Right atrium auricular region (tissue), 2 donors: ENCODE measurements around the gene PKP2. TPM values are rescaled to one million over a fixed set of nuclear protein-coding genes. Genes with fewer than 3 reads are reported as not detected.
A peak's percentile ranks its signal among the peaks of the same experiment; 100 is the strongest.

Source experiments
- DNase-seq: peaks from one replicate; pipeline ENCODE4 v3.0.0-alpha.2; 2019; ENCODE audit warnings: low spot score
- H3K27ac ChIP-seq, 2 donors: fragments of 200-600 bp; sonication (generic); 1 replicate in 1 of 2; 2 replicates in 1 of 2; pipeline ENCODE4 v1.5.1; 2016 to 2019
- H3K27me3 ChIP-seq, 2 donors: fragments of 200-600 bp; sonication (generic); one replicate each; pipeline versions ENCODE4 v1.5.1 to v1.6.0; 2017 to 2019
- H3K36me3 ChIP-seq: fragments of 200-600 bp; sonication (generic); one replicate; pipeline ENCODE4 v1.5.1; 2016
- H3K4me1 ChIP-seq, 2 donors: fragments of 200-600 bp; sonication (generic); one replicate each; pipeline versions ENCODE4 v1.5.1 to v1.6.0; 2017 to 2019
- H3K4me3 ChIP-seq, 2 donors: fragments of 200-600 bp; sonication (generic); 1 replicate in 1 of 2; 2 replicates in 1 of 2; pipeline ENCODE4 v1.5.1; 2017 to 2019; ENCODE audit warnings: mild to moderate bottlenecking in 1 of 2, moderate library complexity in 1 of 2
- H3K9me3 ChIP-seq, 2 donors: fragments of 200-600 bp; sonication (generic); one replicate each; pipeline ENCODE4 v1.5.1; 2019
- total RNA-seq, 2 donors: library from RNA; depleted of rRNA; stranded (reverse); fragments of >200 nt; gene quantifications; one replicate each; pipeline ENCODE4 v1.1.0, GENCODE V29; 2016
- TF ChIP-seq, protein P1 (sequence below), 2 donors: fragments of 200-600 bp; sonication (generic); IDR thresholded peaks; one replicate each; pipeline ENCODE4 v1.5.1; 2019; ENCODE audit warnings: antibody characterized with exemption in 2 of 2

Gene PKP2
- total RNA-seq, 2 donors from 2014 or later = 195 to 271 TPM

- TF ChIP-seq, protein P1, sequence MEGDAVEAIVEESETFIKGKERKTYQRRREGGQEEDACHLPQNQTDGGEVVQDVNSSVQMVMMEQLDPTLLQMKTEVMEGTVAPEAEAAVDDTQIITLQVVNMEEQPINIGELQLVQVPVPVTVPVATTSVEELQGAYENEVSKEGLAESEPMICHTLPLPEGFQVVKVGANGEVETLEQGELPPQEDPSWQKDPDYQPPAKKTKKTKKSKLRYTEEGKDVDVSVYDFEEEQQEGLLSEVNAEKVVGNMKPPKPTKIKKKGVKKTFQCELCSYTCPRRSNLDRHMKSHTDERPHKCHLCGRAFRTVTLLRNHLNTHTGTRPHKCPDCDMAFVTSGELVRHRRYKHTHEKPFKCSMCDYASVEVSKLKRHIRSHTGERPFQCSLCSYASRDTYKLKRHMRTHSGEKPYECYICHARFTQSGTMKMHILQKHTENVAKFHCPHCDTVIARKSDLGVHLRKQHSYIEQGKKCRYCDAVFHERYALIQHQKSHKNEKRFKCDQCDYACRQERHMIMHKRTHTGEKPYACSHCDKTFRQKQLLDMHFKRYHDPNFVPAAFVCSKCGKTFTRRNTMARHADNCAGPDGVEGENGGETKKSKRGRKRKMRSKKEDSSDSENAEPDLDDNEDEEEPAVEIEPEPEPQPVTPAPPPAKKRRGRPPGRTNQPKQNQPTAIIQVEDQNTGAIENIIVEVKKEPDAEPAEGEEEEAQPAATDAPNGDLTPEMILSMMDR (IDR thresholded peaks at IDR 0.05) = no peak
- Histone ChIP-seq H3K9me3 (no peaks in the 10 kb centered on the region), H3K27me3 (no peaks in the 10 kb centered on the region), H3K4me3 (no peak overlapping the region), H3K27ac (no peak overlapping the region), H3K36me3 (peaks cover 44% of the 10 kb centered on the region), H3K4me1 (peaks cover 0 to 15% of the 10 kb centered on the region in 2 donors)
- DNase-seq = no peak
These were observed 55.5 kb downstream of the PKP2 start for GRCh38 chr12:32841061-32841460.

DNA sequence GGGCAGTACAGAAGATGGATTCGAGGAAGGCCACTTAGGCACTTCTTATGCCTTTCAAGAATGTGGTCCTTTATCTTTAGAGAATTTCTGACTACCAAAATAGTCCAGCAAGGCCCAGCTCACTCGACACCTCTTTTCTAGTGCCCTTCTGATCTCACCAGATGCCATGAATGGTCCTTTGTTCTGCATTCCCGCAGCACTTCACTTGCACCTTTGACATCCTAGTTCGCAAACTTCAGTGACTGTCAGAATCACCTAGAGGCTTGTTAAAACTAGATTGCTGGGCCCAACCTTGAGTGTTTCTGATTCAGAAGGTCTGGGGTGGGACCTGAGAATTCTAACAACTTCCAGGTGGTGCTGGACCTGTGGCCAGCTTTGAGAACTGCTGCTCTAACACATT is 56.7 kb downstream of the PKP2 start:
- no peaks in the 10 kb centered on the region for H3K27me3 ChIP-seq
- H3K4me3 ChIP-seq = no peak overlapping the region
- no peaks in the 10 kb centered on the region for H3K9me3 ChIP-seq
- DNase-seq = no peak
- peak overlapping the region in 1 of 2 donors; percentile 33 for H3K27ac ChIP-seq
- H3K4me1 ChIP-seq = peaks cover 0 to 15% of the 10 kb centered on the region in 2 donors
- TF ChIP-seq, protein P1 (IDR thresholded peaks at IDR 0.05) = no peak
- H3K36me3 ChIP-seq = peaks cover 47% of the 10 kb centered on the region

DNA sequence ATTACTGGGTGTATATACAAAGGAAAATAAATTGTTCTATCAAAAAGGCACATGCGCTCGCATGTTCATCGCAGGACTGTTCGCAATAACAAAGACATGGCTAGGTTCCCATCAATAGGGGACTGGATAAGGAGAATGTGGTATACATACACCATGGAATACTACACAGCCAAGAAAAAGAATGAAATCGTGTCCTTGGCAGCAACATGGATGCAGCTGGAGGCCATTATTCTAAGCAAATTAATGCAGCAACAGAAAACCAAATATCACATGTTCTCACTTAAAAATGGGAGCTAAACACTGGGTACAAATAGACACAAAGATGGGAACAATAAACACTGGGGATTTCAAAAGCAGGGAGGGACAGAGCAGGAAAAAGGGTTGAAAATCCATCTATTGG is 58.6 kb downstream of the PKP2 start:
- H3K27me3 ChIP-seq = no peaks in the 10 kb centered on the region

DNA sequence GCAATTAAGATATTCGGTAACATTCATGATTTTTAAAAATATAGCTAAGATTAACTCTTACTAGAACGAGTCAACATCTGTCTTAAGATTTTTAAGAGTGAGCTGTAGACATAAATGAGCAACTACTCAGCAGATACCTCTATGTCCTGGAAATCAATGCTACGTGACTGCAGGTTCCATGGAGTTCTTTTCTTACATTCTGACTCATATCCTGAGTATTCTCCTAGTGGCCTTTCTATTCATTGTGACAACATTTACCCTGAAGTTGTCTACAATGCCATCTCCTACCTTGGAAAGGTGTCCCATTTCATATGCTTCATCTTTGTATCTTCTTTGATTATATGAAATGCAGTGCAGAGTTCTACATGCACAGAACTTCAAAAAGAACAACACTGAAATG is 59.9 kb downstream of the PKP2 start:
- no peak for DNase-seq
- H3K27me3 ChIP-seq = no peaks in the 10 kb centered on the region
- no peaks in the 10 kb centered on the region for H3K9me3 ChIP-seq
- H3K4me1 ChIP-seq = peaks cover 0 to 6% of the 10 kb centered on the region in 2 donors
- no peak overlapping the region for H3K4me3 ChIP-seq
- peaks cover 47% of the 10 kb centered on the region for H3K36me3 ChIP-seq
- H3K27ac ChIP-seq = peak overlapping the region in 1 of 2 donors; percentile 29
- TF ChIP-seq, protein P1 (IDR thresholded peaks at IDR 0.05) = no peak

More for the DNA sequence above, 58.6 kb downstream of the PKP2 start:
- TF ChIP-seq, protein P1 (IDR thresholded peaks at IDR 0.05) = no peak
- Histone ChIP-seq H3K4me1 (peaks cover 0 to 10% of the 10 kb centered on the region in 2 donors), H3K27ac (no peak overlapping the region), H3K4me3 (no peak overlapping the region), H3K36me3 (peaks cover 47% of the 10 kb centered on the region), H3K9me3 (no peaks in the 10 kb centered on the region)
- no peak for DNase-seq

DNA sequence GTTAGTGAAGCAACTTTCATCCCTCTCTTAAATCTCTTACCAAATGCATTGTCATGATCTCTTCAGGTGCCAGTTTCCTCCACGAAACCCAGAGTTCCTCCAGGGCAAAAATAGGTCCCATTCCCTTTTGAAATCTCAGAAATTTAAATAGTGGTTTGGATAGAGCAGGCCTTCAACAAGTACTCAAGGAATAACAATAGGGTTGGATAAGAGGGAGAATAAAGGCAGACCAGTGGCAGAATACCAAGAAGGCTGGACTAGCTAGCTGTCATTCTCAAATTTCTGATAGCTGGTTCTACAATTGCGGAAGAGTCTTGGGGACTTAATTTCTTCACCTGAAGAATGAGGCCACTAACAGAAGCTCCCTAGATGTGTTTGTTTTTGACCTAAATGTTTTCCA is 62.5 kb downstream of the PKP2 start:
- H3K4me3 ChIP-seq = no peak overlapping the region
- peaks cover 0 to 6% of the 10 kb centered on the region in 2 donors for H3K4me1 ChIP-seq
- peaks cover 33% of the 10 kb centered on the region for H3K36me3 ChIP-seq
- DNase-seq = no peak
- no peaks in the 10 kb centered on the region for H3K27me3 ChIP-seq
- peak overlapping the region in 1 of 2 donors; percentile 10 for H3K27ac ChIP-seq
- TF ChIP-seq, protein P1 (IDR thresholded peaks at IDR 0.05) = no peak
- no peaks in the 10 kb centered on the region for H3K9me3 ChIP-seq

- DNase-seq = no peak
- Histone ChIP-seq H3K27me3 (no peaks in the 10 kb centered on the region), H3K4me1 (peaks cover 0 to 5% of the 10 kb centered on the region in 2 donors), H3K27ac (peak overlapping the region in 1 of 2 donors; percentile 84), H3K9me3 (no peaks in the 10 kb centered on the region), H3K36me3 (peaks cover 8% of the 10 kb centered on the region), H3K4me3 (no peak overlapping the region)
- TF ChIP-seq, protein P1 (IDR thresholded peaks at IDR 0.05) = no peak
These were observed 68.0 kb downstream of the PKP2 start for GRCh38 chr12:32828552-32828951.
